Ishikawa (cell line): ENCODE data around the gene GALNT8.

ENCODE experiments used
- CEBPB ChIP-seq: IDR thresholded peaks from 2 replicates; pipeline ENCODE4 v1.6.1; 2012
- CREB1 ChIP-seq: IDR thresholded peaks from 2 replicates; pipeline ENCODE4 v1.6.1; 2012; ENCODE audit warnings: low read depth
- EP300 ChIP-seq: IDR thresholded peaks from 2 replicates; pipeline ENCODE4 v1.6.1; 2012; ENCODE audit warnings: borderline replicate concordance
- MAX ChIP-seq: IDR thresholded peaks from 2 replicates; pipeline ENCODE4 v1.6.1; 2012
- NFIC ChIP-seq: IDR thresholded peaks from 2 replicates; pipeline ENCODE4 v1.6.1; 2012
- RAD21 ChIP-seq: IDR thresholded peaks from 2 replicates; pipeline ENCODE4 v1.6.1; 2012; ENCODE audit warnings: low read depth
- REST ChIP-seq: IDR thresholded peaks from 2 replicates; pipeline ENCODE4 v1.6.1; 2012; ENCODE audit warnings: low read depth, mild to moderate bottlenecking
- TAF1 ChIP-seq: IDR thresholded peaks from 2 replicates; pipeline ENCODE4 v1.6.1; 2012; ENCODE audit warnings: low read depth, mild to moderate bottlenecking
- TCF12 ChIP-seq: IDR thresholded peaks from 2 replicates; pipeline ENCODE4 v1.6.1; 2012; ENCODE audit warnings: low read depth
- TEAD4 ChIP-seq: IDR thresholded peaks from 2 replicates; pipeline ENCODE4 v1.6.1; 2012
- USF1 ChIP-seq: IDR thresholded peaks from 2 replicates; pipeline ENCODE4 v1.6.1; 2012
- YY1 ChIP-seq: IDR thresholded peaks from 2 replicates; pipeline ENCODE4 v1.6.1; 2012; ENCODE audit warnings: low read depth
- ZBTB7A ChIP-seq: IDR thresholded peaks from 2 replicates; pipeline ENCODE4 v1.6.1; 2012; ENCODE audit warnings: low read depth

- TF ChIP-seq EP300 (no peak), MAX (no peak), REST (no peak), CEBPB (no peak), TEAD4 (no peak), CREB1 (no peak), RAD21 (no peak), TCF12 (no peak), TAF1 (no peak), YY1 (no peak), NFIC (no peak), USF1 (no peak), ZBTB7A (no peak)
Measured at GRCh38 chr12:4743046-4743445, 22.8 kb downstream of the GALNT8 start.
